ENCODE measurements around the gene SMIM41.
A peak's percentile ranks its signal among the peaks of the same experiment; 100 is the strongest.

Gene SMIM41

GRCh38 chr12:52146822-52147366 is 67.4 kb downstream of the SMIM41 start:
- no peak for DNase-seq (ENCODE audit: low read depth in 2 of 2)

GRCh38 chr12:52147367-52147963 is 68.0 kb downstream of the SMIM41 start:
- DNase-seq (ENCODE audit: low read depth in 2 of 2) = peak; percentile 91 to 92

GRCh38 chr12:52147964-52148463 is 68.5 kb downstream of the SMIM41 start:
- DNase-seq (ENCODE audit: low read depth in 2 of 2) = no peak

GRCh38 chr12:52148464-52149181 is 69.1 kb downstream of the SMIM41 start:
- no peak for DNase-seq (ENCODE audit: low read depth in 2 of 2)

GRCh38 chr12:52149182-52149641 is 69.7 kb downstream of the SMIM41 start:
- DNase-seq (ENCODE audit: low read depth in 2 of 2) = no peak

- DNase-seq (ENCODE audit: low read depth in 2 of 2) = no peak
Observed at GRCh38 chr12:52149651-52150241, 70.2 kb downstream of the SMIM41 start.

GRCh38 chr12:52151153-52151836 is 71.8 kb downstream of the SMIM41 start:
- no peak for DNase-seq (ENCODE audit: low read depth in 2 of 2)

GRCh38 chr12:52151837-52152783 is 72.6 kb downstream of the SMIM41 start:
- no peak for DNase-seq (ENCODE audit: low read depth in 2 of 2)

- DNase-seq (ENCODE audit: low read depth in 2 of 2) = no peak
Observed at GRCh38 chr12:52152905-52153317, 73.4 kb downstream of the SMIM41 start.

- no peak for DNase-seq (ENCODE audit: low read depth in 2 of 2)
Observed at GRCh38 chr12:52155048-52155868, 75.8 kb downstream of the SMIM41 start.

- DNase-seq (ENCODE audit: low read depth in 2 of 2) = no peak
Observed at GRCh38 chr12:52156311-52156710, 76.8 kb downstream of the SMIM41 start.

GRCh38 chr12:52156757-52157565 is 77.5 kb downstream of the SMIM41 start:
- DNase-seq (ENCODE audit: low read depth in 2 of 2) = no peak

GRCh38 chr12:52157566-52158150 is 78.2 kb downstream of the SMIM41 start:
- no peak for DNase-seq (ENCODE audit: low read depth in 2 of 2)

All from fibroblast of skin of left biceps (primary cell).